K562 treated with DMSO at 1 percent for 48 hours (cell line): ENCODE measurements around the gene PRKCZ. TPM values are rescaled to one million over a fixed set of nuclear protein-coding genes. Genes with fewer than 3 reads are reported as not detected.

ENCODE experiments used
- total RNA-seq: library from RNA; unstranded; fragments of 300-600 nt; gene quantifications from 2 replicates; pipeline ENCODE4 v1.2.3, GENCODE V29; 2022; ENCODE audit warnings: low replicate concordance; ENCODE audit errors: extremely low read depth

The PRKCZ gene
- not detected in 2 replicates for total RNA-seq

GRCh38 chr1:2049718-2050431 lies at the start of gene PRKCZ:
PRKCZ (plus strand) TSS chr1:2050411; CDS start chr1:2050631, 220 bp downstream.

GRCh38 chr1:2003541-2004131 lies 46.6 kb upstream of the PRKCZ start, which contains the start of gene CFAP74:
CFAP74 (minus strand) TSS chr1:2003786; CDS start chr1:1990956, 12,830 bp downstream.

GRCh38 chr1:2019172-2019543 lies 31.1 kb upstream of the PRKCZ start, which contains the start of gene GABRD:
GABRD (plus strand) TSS chr1:2019345; CDS start chr1:2019424, 79 bp downstream.

GRCh38 chr1:2194319-2194897 lies 144.2 kb downstream of the PRKCZ start, which contains the start of gene FAAP20:
FAAP20 (minus strand) TSS chr1:2194772; CDS start chr1:2194749, 23 bp downstream.

GRCh38 chr1:2228157-2228594 lies 178.0 kb downstream of the PRKCZ start, which contains the start of gene SKI:
SKI (plus strand) TSS chr1:2228319; CDS start chr1:2228767, 448 bp downstream.

Other genes with a start within 250 kb of the PRKCZ start
- gene GNB1, start 159.3 kb upstream of the PRKCZ start, total RNA-seq: 119 TPM in 1 of 2 replicates, not detected in the other
- gene CALML6, start 135.2 kb upstream of the PRKCZ start, total RNA-seq: not detected in 2 replicates
- gene TMEM52, start 131.1 kb upstream of the PRKCZ start, total RNA-seq: not detected in 2 replicates
- not detected in 2 replicates for gene CFAP74, start 46.6 kb upstream of the PRKCZ start, total RNA-seq
- not detected in 2 replicates for gene GABRD, start 31.1 kb upstream of the PRKCZ start, total RNA-seq
- not detected in 2 replicates for gene FAAP20, start 144.4 kb downstream of the PRKCZ start, total RNA-seq
- gene SKI, start 177.9 kb downstream of the PRKCZ start, total RNA-seq: not detected in 2 replicates